Measurements from ENCODE around the gene ALK.

The ALK gene

DNA sequence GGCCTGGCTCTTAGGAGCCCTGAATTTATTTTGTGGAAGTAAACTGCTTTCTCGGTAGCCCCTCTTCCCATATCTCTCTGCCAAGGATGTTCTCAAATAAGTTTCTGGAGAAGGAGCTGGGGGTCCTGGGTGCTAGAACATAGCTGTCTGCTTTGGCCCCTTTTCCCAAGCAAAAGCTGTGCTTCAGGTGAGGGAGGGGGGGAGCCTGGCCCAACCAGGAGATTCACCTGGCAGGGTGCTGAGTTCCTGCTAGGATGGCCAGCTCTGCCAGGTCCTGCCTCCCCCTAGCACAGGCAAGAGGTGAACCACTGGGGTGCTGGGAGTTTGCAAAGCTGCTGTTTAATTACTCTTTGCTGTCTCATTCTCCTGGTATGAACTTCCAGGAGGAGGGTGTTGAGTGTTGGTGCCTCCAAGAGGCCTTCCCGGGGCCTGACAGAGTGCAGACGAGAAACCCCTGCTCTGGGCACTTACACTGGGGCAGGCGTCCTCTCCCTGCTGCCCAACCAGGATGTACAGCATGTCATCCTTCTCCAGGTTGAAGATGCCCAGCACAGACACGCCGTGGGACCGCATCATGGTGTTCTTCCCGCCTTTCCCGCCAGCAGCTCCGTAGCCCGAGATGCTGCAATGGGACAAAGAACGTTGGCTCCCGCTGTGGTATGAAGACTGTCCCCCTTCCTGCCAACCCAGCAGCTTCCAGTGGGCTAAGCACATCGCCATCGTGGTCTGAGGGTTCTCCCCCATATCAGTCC is 682.0 kb downstream of the ALK start:
- Histone ChIP-seq H3K9ac (ENCODE audit: low read depth, low read length) (no peak overlapping the region), H3K9me3 (ENCODE audit: control insufficient read depth, insufficient read depth, low read length) (no peaks in the 10 kb centered on the region), H3K4me1 (ENCODE audit: insufficient read depth, low read length) (no peaks in the 10 kb centered on the region), H3K36me3 (ENCODE audit: insufficient read depth, low read length) (no peaks in the 10 kb centered on the region)

DNA sequence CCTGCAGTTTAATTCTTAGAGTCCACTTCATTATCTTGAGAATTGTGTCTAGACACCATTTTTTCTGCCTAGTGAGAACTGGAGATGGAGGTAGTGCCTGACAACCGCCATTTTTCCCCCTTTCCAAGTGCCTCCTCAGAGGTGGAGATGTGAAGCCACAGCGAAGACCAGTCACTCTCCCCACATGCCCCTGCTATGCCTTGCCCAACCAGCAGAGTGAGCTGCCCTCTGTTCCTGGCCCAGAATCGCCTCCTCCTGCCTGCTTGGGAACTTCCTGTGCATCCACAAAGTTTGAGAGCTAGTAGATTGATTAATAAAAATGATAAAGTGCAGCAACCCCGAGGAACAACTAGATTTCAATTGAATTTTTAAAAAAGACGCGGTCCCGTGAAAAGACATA is 682.9 kb downstream of the ALK start:
- no peaks in the 10 kb centered on the region for H3K4me1 ChIP-seq (ENCODE audit: insufficient read depth, low read length)
- H3K36me3 ChIP-seq (ENCODE audit: insufficient read depth, low read length) = no peaks in the 10 kb centered on the region

DNA sequence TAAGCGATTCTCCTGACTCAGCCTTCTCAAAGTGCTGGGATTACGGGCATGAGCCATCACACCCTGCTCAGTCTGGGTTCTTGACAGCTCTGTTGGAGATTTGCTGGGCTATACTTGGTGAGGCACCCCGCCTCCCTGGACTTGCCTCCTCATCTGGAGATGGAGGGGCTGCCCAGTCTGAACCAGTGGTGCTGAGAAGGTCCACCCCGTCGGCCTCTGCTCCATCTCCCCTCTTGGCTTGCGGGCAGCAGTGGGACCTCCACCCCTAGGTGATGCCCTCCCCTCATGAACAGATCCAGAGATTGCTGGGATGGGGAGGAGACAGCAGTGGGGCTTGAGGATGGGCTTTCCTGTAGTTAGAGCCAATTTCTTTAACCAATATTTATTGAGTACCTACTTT is 685.3 kb downstream of the ALK start:
- H3K4me1 ChIP-seq (ENCODE audit: insufficient read depth, low read length) = no peaks in the 10 kb centered on the region
- no peaks in the 10 kb centered on the region for H3K36me3 ChIP-seq (ENCODE audit: insufficient read depth, low read length)
- H3K9me3 ChIP-seq (ENCODE audit: control insufficient read depth, insufficient read depth, low read length) = no peaks in the 10 kb centered on the region
- no peak overlapping the region for H3K9ac ChIP-seq (ENCODE audit: low read depth, low read length)

More for the DNA sequence above, 682.9 kb downstream of the ALK start:
- Histone ChIP-seq H3K9me3 (ENCODE audit: control insufficient read depth, insufficient read depth, low read length) (no peaks in the 10 kb centered on the region), H3K9ac (ENCODE audit: low read depth, low read length) (no peak overlapping the region)

DNA sequence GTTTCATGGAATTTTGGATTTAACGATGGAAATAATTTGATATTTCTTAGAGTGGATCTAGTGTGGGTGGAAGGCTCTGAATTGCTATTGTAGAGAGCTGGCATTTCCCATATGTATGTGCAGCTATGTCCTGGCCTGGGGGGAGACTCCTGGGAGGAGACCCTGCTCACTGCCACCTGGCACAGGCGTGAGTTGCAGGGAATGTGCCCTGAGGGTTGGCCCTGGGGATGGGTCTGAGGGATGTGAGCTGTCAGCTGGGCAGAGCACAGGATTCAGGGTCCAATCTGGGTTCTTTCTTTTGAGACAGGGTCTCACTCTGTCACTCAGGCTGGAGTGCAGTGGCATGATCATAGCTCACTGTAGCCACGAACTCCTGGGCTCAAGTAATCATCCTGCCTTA is 686.0 kb downstream of the ALK start:
- no peaks in the 10 kb centered on the region for H3K4me1 ChIP-seq (ENCODE audit: insufficient read depth, low read length)
- H3K36me3 ChIP-seq (ENCODE audit: insufficient read depth, low read length) = no peaks in the 10 kb centered on the region
- H3K9ac ChIP-seq (ENCODE audit: low read depth, low read length) = no peak overlapping the region
- H3K9me3 ChIP-seq (ENCODE audit: control insufficient read depth, insufficient read depth, low read length) = no peaks in the 10 kb centered on the region

DNA sequence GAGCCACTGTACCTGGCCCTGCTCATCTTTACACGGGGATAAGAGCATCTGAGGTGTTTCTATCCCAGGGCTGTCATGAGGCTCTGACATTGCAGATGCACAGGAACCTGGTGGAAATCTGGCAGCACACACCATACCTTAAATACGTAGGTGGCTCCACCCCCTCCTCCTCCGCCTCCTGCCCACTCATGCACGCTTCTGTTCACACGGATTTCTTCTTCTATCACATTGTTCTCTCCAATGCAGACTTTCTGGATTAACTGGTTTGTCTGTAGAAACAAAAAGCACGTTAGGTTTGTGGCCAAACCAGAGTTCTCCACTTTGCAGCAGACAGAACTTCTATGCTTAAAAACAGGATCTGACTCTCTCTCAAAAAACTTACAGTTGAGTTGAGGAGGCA is 688.0 kb downstream of the ALK start:
- Histone ChIP-seq H3K9ac (ENCODE audit: low read depth, low read length) (no peak overlapping the region), H3K4me1 (ENCODE audit: insufficient read depth, low read length) (no peaks in the 10 kb centered on the region), H3K36me3 (ENCODE audit: insufficient read depth, low read length) (no peaks in the 10 kb centered on the region), H3K9me3 (ENCODE audit: control insufficient read depth, insufficient read depth, low read length) (no peaks in the 10 kb centered on the region)

DNA sequence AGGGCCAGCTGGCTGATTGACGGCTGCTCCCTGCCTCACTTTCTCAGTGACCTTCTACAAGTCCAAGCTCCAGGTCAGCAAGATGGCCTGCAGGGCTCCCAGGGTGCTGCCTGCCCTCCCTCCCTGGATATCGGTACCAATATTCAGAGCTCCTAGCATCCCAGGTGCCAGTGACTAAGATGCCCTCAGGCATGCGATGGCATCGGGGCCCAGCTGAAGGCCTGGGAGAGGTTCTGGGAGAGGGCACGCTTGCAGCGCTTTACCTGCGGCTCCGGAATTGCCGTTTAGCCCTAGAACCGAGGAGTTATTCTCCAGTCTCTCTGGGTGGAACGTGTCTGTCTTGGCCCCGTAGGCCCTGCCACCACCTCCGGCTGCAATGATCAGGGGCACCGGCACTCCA is 689.3 kb downstream of the ALK start:
- no peaks in the 10 kb centered on the region for H3K4me1 ChIP-seq (ENCODE audit: insufficient read depth, low read length)
- H3K9me3 ChIP-seq (ENCODE audit: control insufficient read depth, insufficient read depth, low read length) = no peaks in the 10 kb centered on the region
- H3K9ac ChIP-seq (ENCODE audit: low read depth, low read length) = no peak overlapping the region
- H3K36me3 ChIP-seq (ENCODE audit: insufficient read depth, low read length) = no peaks in the 10 kb centered on the region

DNA sequence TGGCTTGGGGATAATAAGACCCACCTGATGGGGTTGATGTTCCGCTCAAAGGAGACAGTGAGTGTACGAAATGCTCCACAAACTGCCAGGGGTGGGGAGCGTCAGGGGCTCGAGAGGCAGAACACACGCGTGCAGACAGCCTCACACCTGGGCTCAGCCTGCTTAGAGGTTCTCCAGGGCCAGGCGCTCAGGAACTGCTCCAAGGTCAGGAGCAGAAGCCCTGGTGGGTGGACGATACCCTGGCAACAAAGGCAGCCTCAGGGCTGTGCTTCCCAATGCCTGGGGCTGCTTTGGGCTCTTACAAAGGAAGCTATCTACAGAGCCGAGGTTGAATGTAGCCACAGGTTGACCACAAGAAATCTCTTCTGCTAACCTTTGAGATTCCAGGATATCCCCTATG is 691.7 kb downstream of the ALK start:
- H3K4me1 ChIP-seq (ENCODE audit: insufficient read depth, low read length) = no peaks in the 10 kb centered on the region
- no peaks in the 10 kb centered on the region for H3K36me3 ChIP-seq (ENCODE audit: insufficient read depth, low read length)

DNA sequence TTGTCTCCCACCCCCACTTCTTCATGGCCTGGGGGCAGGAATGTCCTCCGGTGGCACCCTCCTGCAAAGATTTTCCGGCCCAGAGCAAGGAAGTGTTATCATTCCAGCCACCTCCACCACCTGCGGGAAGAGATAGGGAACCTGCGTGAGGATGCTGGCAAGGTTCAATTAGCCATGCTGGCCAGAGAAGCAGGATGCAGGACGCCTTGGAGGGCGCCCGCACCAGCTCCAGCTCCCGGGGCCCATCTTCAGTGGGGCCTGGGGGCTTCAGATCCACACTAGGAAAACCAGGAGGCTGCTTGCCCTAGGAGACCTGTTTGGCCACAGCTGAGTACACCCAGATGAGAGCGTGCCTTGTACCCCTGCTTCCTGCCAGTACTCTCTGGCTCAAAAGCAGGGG is 692.4 kb downstream of the ALK start:
- H3K9me3 ChIP-seq (ENCODE audit: control insufficient read depth, insufficient read depth, low read length) = no peaks in the 10 kb centered on the region
- no peak overlapping the region for H3K9ac ChIP-seq (ENCODE audit: low read depth, low read length)
- H3K4me1 ChIP-seq (ENCODE audit: insufficient read depth, low read length) = no peaks in the 10 kb centered on the region
- H3K36me3 ChIP-seq (ENCODE audit: insufficient read depth, low read length) = no peaks in the 10 kb centered on the region

More for the DNA sequence above, 691.7 kb downstream of the ALK start:
- Histone ChIP-seq H3K9me3 (ENCODE audit: control insufficient read depth, insufficient read depth, low read length) (no peaks in the 10 kb centered on the region), H3K9ac (ENCODE audit: low read depth, low read length) (no peak overlapping the region)

DNA sequence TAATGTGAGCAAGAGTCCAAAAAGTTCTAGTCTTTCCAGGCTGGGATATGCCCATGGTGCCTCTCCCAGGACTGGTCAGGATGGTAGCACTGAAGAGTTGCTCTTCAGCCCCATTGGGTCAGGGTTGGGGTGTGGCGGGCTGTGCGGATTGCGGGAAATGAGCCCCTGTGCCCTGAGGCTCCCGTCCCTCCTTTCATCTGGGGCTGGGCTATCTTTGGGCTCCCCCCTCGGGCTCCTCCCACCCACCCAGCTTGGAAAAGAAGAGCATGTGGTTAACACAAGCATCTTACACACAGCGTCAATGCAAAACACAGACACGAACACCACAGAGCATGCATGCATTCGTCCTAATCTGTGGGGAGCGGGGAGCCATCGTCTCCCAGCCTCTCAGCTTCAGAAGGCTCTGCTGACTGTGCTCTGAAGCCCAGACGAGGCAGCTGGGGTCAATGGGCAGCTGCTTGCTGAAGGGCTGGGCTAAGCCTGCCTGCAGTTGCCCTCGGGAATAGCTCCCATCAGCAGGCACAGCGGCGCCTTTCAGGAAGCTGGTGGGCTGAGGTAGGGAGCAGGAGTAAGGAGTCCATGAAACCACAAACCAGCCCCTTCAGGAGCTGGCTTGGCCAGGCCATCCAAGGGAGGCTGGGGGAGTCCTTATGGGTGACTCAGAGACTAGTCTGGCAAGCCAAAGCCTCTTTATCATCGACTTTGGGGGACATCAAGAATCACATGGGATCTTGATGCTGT is 693.3 kb downstream of the ALK start:
- Histone ChIP-seq H3K9ac (ENCODE audit: low read depth, low read length) (no peak overlapping the region), H3K4me1 (ENCODE audit: insufficient read depth, low read length) (no peaks in the 10 kb centered on the region), H3K36me3 (ENCODE audit: insufficient read depth, low read length) (no peaks in the 10 kb centered on the region), H3K9me3 (ENCODE audit: control insufficient read depth, insufficient read depth, low read length) (no peaks in the 10 kb centered on the region)

DNA sequence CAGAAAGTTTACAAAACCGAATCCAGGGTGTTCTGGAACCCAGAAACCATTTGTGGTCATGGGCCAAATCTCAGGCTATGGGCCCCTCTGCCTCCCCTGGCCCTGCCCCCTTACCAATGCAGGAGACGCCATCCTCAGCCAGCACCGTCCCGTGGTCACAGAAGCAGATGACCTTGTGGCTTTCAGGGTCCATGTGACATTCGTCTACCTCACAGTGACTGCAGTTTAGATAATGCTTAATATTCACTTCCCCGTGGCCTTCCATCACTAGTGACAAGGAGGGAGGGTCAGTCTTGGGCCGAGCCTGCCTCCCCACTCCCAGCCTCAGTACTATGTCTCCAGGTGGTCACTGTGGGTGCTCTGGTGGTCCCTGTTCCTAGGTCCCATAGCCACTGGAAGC is 694.6 kb downstream of the ALK start:
- Histone ChIP-seq H3K9me3 (ENCODE audit: control insufficient read depth, insufficient read depth, low read length) (no peaks in the 10 kb centered on the region), H3K36me3 (ENCODE audit: insufficient read depth, low read length) (no peaks in the 10 kb centered on the region), H3K9ac (ENCODE audit: low read depth, low read length) (no peak overlapping the region), H3K4me1 (ENCODE audit: insufficient read depth, low read length) (no peaks in the 10 kb centered on the region)

DNA sequence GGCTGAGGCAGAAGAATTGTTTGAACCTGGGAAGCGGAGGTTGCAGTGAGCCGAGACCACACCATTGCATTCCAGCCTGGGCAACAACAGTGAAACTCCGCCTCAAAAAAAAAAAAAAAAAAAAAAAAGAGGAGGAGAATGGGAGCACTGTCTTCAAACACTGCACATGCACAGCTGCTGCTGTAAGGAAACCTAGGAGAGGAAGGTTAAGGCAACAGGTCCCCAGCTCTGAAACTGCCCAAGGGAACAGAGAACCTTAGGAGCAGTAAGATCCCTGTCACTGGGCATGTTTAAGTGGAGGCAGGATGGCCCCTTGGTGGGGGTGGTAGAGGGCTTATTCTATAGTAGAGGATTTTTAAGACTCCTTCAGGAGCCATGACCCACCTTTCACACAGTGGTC is 695.0 kb downstream of the ALK start:
- Histone ChIP-seq H3K9ac (ENCODE audit: low read depth, low read length) (no peak overlapping the region), H3K4me1 (ENCODE audit: insufficient read depth, low read length) (no peaks in the 10 kb centered on the region), H3K36me3 (ENCODE audit: insufficient read depth, low read length) (no peaks in the 10 kb centered on the region), H3K9me3 (ENCODE audit: control insufficient read depth, insufficient read depth, low read length) (no peaks in the 10 kb centered on the region)

DNA sequence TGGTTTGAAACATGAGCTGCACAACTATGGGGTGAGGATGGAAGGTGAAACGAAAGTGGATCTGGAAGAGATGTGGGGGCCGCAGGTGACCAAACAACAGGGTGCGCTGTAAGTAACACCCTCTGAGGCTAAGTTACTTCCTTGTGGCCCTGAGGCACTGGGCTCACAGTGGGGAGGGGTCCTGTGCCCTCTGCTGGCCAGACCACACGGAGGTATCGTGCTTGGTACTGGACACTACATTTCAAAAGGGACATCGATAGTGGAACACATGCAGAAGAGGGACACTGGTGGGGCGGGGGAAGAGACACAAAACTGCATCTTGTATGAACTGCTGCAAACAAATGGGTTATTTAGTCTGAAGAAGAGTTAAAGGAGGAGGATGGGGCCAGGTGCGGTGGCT is 695.6 kb downstream of the ALK start:
- no peak overlapping the region for H3K9ac ChIP-seq (ENCODE audit: low read depth, low read length)
- no peaks in the 10 kb centered on the region for H3K36me3 ChIP-seq (ENCODE audit: insufficient read depth, low read length)
- no peaks in the 10 kb centered on the region for H3K9me3 ChIP-seq (ENCODE audit: control insufficient read depth, insufficient read depth, low read length)
- no peaks in the 10 kb centered on the region for H3K4me1 ChIP-seq (ENCODE audit: insufficient read depth, low read length)

DNA sequence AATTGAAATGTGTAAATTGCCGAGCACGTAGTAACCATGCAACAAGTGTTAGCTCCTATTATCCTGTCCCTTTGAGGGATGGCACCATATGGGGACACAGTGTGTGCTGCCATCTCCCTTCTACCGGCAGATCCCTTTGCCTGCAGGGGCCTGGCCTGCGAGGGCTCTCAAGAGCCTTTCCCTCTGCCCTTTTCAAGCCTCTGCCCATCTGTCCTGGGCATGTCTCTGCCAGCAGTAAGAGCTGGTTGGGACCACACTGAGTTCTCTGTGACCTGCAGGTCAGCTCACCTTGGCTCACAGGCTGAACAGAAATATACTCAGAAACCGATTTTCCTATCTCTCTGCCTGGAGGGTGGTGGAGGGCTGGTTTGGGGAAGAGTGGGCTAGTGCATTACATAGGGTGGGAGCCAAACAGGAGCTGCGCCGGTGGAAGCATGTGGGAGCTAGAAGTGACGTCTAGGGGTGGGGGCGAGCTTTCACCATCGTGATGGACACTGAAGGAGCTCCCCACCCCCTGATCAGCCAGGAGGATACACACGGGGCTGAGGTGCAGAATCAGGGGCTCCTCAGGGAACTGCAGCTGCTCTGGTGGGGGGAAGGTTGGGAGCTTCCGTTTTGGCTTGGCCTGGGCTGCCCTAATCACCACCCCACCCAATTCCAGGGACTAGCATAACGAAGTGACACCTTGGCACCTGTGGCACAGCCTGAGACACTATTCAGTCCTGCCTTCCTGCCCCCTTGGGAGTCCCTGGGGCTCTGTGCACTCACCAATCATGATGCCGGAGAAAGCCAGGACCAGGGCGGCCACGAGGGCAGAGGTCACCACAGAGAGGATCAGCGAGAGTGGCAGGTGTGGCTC is 696.5 kb downstream of the ALK start:
- H3K9me3 ChIP-seq (ENCODE audit: control insufficient read depth, insufficient read depth, low read length) = no peaks in the 10 kb centered on the region
- H3K4me1 ChIP-seq (ENCODE audit: insufficient read depth, low read length) = no peaks in the 10 kb centered on the region
- no peak overlapping the region for H3K9ac ChIP-seq (ENCODE audit: low read depth, low read length)
- H3K36me3 ChIP-seq (ENCODE audit: insufficient read depth, low read length) = no peaks in the 10 kb centered on the region

DNA sequence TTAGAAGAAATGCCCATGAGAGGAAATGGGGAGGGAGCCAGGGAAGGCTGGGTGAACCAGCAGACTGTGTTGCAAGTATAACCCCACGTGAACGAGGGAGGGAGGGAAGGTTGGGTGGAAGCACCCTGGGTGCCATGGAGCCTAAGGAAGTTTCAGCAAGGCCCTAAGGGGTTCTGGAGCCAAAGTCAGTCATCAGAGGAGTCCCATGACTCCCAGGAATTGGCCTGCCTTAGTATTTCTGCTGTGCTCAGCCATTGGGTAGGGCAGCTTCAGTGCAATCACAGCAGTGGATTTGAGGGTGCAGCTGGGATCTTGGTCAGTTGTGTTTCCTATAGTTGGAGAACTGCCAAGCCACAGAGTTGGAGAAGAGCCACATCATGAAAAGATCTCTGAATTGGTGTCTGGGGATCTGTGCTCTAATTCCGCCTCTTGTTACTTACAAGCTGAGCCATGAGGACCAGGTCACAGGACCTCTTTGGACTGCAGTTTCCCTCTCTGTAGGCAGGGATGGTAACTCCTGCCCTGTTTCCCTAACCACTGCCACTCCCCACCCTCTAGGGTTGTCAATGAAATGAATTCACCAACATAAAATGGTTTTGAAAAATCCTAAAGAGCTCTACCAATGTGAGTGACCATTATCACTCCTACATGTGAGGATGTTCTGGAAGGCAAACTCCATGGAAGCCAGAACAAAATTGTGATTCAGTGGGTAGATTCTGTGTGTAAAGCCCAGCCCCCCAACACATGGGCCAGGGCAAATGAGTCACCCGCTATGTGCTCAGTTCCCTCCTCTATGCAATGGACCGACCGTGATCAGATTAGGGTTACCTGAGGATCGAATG is 697.3 kb downstream of the ALK start:
- no peaks in the 10 kb centered on the region for H3K9me3 ChIP-seq (ENCODE audit: control insufficient read depth, insufficient read depth, low read length)
- no peak overlapping the region for H3K9ac ChIP-seq (ENCODE audit: low read depth, low read length)
- H3K36me3 ChIP-seq (ENCODE audit: insufficient read depth, low read length) = no peaks in the 10 kb centered on the region
- no peaks in the 10 kb centered on the region for H3K4me1 ChIP-seq (ENCODE audit: insufficient read depth, low read length)
